ENCODE data around the gene CLN5. TPM values are rescaled to one million over a fixed set of nuclear protein-coding genes. Genes with fewer than 3 reads are reported as not detected.
"Not testable (repeated sequence)": the region's sequence is repeated elsewhere in the genome, so short reads cannot be mapped to it uniquely, and the experiment has no call there.

CLN5 gene
- total RNA-seq, 1 experiment from 2014 or later, result 18.7 TPM

DNA sequence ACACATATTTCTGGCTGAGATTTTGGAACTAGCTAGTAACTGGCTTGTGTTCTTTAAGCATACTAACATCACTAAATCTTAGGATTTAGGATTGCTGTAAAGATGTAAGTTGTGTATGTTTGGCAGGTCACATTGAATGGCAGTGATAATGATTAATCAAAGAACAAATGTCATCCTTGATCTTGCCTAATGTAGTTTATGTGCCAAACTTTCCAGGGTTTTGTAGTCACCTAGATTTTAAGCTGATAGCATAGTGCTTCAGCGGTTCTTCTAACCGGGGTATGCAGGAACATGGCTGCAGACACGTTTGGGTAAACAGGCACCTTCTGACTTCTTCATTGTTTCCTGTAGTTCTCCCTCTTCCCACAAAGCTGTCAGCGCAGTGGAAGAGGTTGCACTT is 9.7 kb downstream of the CLN5 start:
- Histone ChIP-seq H4K20me1 (ENCODE audit: insufficient read depth, low read depth, low read length) (no peaks in the 10 kb centered on the region), H3K4me3 (ENCODE audit: low read length) (no peak overlapping the region), H3K4me1 (ENCODE audit: low read length) (peaks cover 22% of the 10 kb centered on the region), H3K9ac (ENCODE audit: low read length) (no peak overlapping the region), H3K9me3 (ENCODE audit: low read length) (no peaks in the 10 kb centered on the region), H3K4me2 (ENCODE audit: low read depth, low read length, poor library complexity, severe bottlenecking) (no peak overlapping the region), H3K27me3 (ENCODE audit: low read length) (no peaks in the 10 kb centered on the region), H3K9me2 (replicated peaks; ENCODE audit: insufficient read depth, low read length) (no peaks in the 10 kb centered on the region), H3K36me3 (ENCODE audit: insufficient read depth, low read length) (peaks cover 38% of the 10 kb centered on the region), H3K79me2 (ENCODE audit: low read length) (peaks cover 30% of the 10 kb centered on the region), H3K27ac (ENCODE audit: low read length) (0 out of 2 replicates have a peak overlapping the region, but pooled peaks have one; percentile 24), H2AFZ (ENCODE audit: low read length) (no peak overlapping the region)
- DNase-seq, result no peak

DNA sequence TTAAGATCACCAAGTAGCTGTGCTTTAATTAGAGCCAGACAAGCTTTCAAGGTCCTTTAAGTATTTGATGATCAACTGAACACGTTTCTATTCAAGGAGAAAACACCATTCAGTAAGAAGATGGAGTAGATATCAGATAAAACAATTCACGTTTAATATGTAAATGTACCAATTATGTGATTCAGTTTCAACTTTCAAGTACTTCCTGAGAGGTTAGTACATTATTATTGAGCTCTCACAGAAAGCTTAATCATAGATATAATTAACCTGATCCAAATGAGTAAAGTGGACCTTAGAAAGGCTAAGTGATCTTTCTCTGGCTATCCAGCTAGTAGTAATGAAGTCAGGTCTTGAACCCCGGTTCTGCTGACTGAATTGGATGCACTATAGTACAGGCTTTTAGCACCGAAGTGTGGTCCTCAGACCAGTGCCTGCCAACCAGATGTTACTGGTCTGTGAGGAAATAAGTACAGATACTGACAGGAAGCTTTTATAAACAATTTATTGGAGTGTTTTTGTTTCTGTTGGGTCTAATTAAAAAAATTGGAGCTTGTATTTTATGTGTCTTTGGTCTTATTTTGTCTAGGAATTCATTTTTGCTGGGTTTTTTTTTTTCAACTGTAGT is 10.2 kb downstream of the CLN5 start:
- Histone ChIP-seq H3K4me1 (ENCODE audit: low read length) (peaks cover 22% of the 10 kb centered on the region), H4K20me1 (ENCODE audit: insufficient read depth, low read depth, low read length) (no peaks in the 10 kb centered on the region), H2AFZ (ENCODE audit: low read length) (no peak overlapping the region), H3K27me3 (ENCODE audit: low read length) (no peaks in the 10 kb centered on the region), H3K4me2 (ENCODE audit: low read depth, low read length, poor library complexity, severe bottlenecking) (no peak overlapping the region), H3K9me2 (replicated peaks; ENCODE audit: insufficient read depth, low read length) (no peaks in the 10 kb centered on the region), H3K36me3 (ENCODE audit: insufficient read depth, low read length) (peaks cover 38% of the 10 kb centered on the region), H3K27ac (ENCODE audit: low read length) (peak overlapping the region; percentile 24; the same call in 1 of the 2 replicates), H3K9ac (ENCODE audit: low read length) (no peak overlapping the region), H3K79me2 (ENCODE audit: low read length) (peaks cover 34% of the 10 kb centered on the region), H3K9me3 (ENCODE audit: low read length) (no peaks in the 10 kb centered on the region), H3K4me3 (ENCODE audit: low read length) (no peak overlapping the region)
- DNase-seq, result no peak

DNA sequence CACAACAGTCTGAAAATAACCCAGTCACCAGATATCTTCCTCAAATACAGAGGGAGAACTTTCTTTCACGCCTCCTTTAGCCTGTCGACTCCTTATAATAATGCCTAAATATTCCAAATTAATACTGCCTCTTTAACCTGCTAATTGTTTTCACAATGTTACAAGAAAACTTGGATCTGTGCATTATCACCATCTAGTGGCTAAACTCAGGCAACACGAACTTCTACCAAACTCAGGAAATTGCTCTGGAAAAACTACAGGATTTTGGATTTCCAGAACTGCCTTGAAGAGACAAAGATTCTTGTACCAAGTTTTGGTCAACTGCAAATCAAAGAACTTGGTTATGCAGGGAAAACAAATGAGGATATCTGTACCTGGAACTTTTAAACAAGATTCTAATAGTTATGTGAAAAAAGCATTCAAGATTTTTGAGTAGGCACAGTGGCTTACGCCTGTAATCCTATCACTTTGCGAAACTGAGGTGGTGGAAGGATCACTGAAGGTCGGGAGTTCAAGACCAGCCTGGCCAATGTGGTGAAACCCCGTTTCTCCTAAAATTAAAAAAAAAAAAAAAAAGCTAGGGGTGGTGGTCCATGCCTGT is 10.8 kb downstream of the CLN5 start:
- peaks cover 41% of the 10 kb centered on the region for H3K36me3 ChIP-seq (ENCODE audit: insufficient read depth, low read length)

DNA sequence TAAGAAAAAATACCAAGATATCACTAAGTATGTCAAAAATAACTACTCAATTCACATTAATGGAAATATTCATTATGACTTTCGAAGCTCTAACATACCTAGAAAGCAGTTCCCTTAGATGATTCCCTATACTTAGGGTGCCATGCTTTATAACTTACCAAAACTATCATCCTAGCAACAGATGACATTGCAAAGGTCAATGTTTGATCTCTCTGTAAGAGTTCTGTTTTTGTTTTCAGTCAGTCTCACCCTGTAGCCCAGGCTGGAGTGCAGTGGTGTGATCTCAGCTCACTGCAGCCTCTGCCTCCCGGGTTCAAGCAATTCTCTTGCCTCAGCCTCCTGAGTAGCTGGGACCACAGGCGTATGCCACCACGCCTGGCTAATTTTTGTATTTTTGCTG is 16.5 kb downstream of the CLN5 start:
- H3K4me3 ChIP-seq (ENCODE audit: low read length); H3K27ac ChIP-seq (ENCODE audit: low read length); H3K9ac ChIP-seq (ENCODE audit: low read length); H2AFZ ChIP-seq (ENCODE audit: low read length); H3K27me3 ChIP-seq (ENCODE audit: low read length); H3K4me2 ChIP-seq (ENCODE audit: low read depth, low read length, poor library complexity, severe bottlenecking); DNase-seq; H4K20me1 ChIP-seq (ENCODE audit: insufficient read depth, low read depth, low read length); H3K4me1 ChIP-seq (ENCODE audit: low read length); H3K9me2 ChIP-seq (replicated peaks; ENCODE audit: insufficient read depth, low read length); H3K9me3 ChIP-seq (ENCODE audit: low read length): not testable (repeated sequence)
- peaks cover 79% of the 10 kb centered on the region for H3K79me2 ChIP-seq (ENCODE audit: low read length)
- peaks cover 44% of the 10 kb centered on the region for H3K36me3 ChIP-seq (ENCODE audit: insufficient read depth, low read length)

More for the DNA sequence above, 10.8 kb downstream of the CLN5 start:
- H3K27ac ChIP-seq (ENCODE audit: low read length), result peak overlapping the region; percentile 24; the same call in 1 of the 2 replicates
- H4K20me1 ChIP-seq (ENCODE audit: insufficient read depth, low read depth, low read length), result no peaks in the 10 kb centered on the region
- H3K9me3 ChIP-seq (ENCODE audit: low read length), result no peaks in the 10 kb centered on the region
- no peak overlapping the region for H3K4me3 ChIP-seq (ENCODE audit: low read length)
- H3K27me3 ChIP-seq (ENCODE audit: low read length), result no peaks in the 10 kb centered on the region
- H3K9ac ChIP-seq (ENCODE audit: low read length), result no peak overlapping the region
- peak; percentile 58 for DNase-seq
- peaks cover 22% of the 10 kb centered on the region for H3K4me1 ChIP-seq (ENCODE audit: low read length)
- H3K4me2 ChIP-seq (ENCODE audit: low read depth, low read length, poor library complexity, severe bottlenecking), result no peak overlapping the region
- no peak overlapping the region for H2AFZ ChIP-seq (ENCODE audit: low read length)
- peaks cover 40% of the 10 kb centered on the region for H3K79me2 ChIP-seq (ENCODE audit: low read length)
- H3K9me2 ChIP-seq (replicated peaks; ENCODE audit: insufficient read depth, low read length), result no peaks in the 10 kb centered on the region

DNA sequence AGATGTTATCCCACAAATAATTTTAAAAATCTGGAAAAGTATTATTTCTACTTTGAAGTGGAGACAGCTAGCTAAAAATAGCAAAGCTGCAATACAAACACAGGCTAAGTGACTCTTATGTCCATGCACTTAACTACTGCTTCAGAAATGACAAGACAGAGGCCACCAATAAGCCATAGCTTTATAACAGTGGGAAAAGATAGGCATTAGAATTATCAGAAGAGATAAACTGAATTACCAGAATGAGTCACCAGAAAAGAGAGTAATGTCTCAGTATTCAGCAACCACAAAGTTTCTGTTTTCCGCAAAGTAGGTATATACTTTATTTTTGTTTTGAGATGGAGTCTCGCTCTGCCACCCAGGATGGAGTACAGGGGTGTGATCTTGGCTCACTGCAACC is 17.1 kb downstream of the CLN5 start:
- Histone ChIP-seq H3K27ac (ENCODE audit: low read length) (no peak overlapping the region), H3K27me3 (ENCODE audit: low read length) (no peaks in the 10 kb centered on the region), H3K9ac (ENCODE audit: low read length) (no peak overlapping the region), H4K20me1 (ENCODE audit: insufficient read depth, low read depth, low read length) (no peaks in the 10 kb centered on the region), H3K9me3 (ENCODE audit: low read length) (no peaks in the 10 kb centered on the region), H3K4me3 (ENCODE audit: low read length) (no peak overlapping the region), H3K4me2 (ENCODE audit: low read depth, low read length, poor library complexity, severe bottlenecking) (no peak overlapping the region), H3K9me2 (replicated peaks; ENCODE audit: insufficient read depth, low read length) (no peaks in the 10 kb centered on the region), H2AFZ (ENCODE audit: low read length) (no peak overlapping the region), H3K4me1 (ENCODE audit: low read length) (peaks cover 8% of the 10 kb centered on the region), H3K36me3 (ENCODE audit: insufficient read depth, low read length) (peaks cover 51% of the 10 kb centered on the region), H3K79me2 (ENCODE audit: low read length) (peaks cover 83% of the 10 kb centered on the region)
- no peak for DNase-seq

DNA sequence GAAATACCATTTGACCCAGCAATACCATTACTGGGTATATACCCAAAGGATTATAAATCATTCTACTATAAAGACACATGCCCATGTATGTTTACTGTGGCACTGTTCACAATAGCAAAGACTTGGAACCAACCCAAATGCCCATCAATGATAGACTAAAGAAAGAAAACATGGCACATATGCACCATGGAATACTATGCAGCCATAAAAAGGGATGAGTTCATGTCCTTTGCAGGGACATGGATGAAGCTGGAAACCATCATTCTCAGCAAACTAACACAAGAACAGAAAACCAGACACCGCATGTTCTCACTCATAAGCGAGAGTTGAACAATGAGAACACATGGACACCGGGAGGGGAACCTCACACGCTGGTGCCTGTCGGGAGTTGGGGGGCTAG is 17.8 kb downstream of the CLN5 start:
- peaks cover 58% of the 10 kb centered on the region for H3K36me3 ChIP-seq (ENCODE audit: insufficient read depth, low read length)
- H2AFZ ChIP-seq (ENCODE audit: low read length); H4K20me1 ChIP-seq (ENCODE audit: insufficient read depth, low read depth, low read length); DNase-seq; H3K27ac ChIP-seq (ENCODE audit: low read length); H3K4me2 ChIP-seq (ENCODE audit: low read depth, low read length, poor library complexity, severe bottlenecking); H3K9me2 ChIP-seq (replicated peaks; ENCODE audit: insufficient read depth, low read length); H3K4me3 ChIP-seq (ENCODE audit: low read length); H3K27me3 ChIP-seq (ENCODE audit: low read length); H3K9ac ChIP-seq (ENCODE audit: low read length); H3K4me1 ChIP-seq (ENCODE audit: low read length); H3K9me3 ChIP-seq (ENCODE audit: low read length): not testable (repeated sequence)
- peaks cover 87% of the 10 kb centered on the region for H3K79me2 ChIP-seq (ENCODE audit: low read length)

DNA sequence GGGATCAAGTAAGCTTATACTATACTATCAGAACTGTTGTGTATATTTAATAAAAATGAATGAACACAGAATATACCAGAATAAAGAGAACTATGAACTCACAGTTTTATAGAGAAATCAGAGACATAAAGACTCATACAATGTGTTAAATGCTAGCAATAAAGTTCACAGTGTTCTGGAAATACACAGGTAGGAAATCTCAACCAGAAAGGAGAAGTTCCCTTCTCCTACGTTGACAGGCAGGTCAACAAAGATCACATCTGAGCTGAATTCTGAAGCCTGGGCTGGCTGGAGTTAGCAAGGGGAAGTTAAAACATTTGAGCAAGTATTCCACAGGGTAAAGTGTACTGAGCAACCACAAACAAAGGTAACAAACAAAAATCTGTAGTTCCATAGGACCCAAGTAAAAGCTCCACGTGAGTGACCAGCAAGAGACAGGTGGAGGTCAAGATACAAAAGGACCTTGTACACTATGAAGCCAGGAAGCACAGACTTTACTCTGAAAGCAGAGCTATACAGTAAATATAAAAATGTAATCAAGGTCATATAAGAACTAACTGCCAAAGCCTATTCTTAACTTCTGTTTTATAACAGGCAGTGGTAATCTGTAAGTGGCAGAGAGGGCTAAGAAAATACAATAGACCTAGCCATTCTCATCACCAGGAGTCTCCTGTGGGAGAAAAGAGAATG is 22.1 kb downstream of the CLN5 start:
- H3K4me2 ChIP-seq (ENCODE audit: low read depth, low read length, poor library complexity, severe bottlenecking), result no peak overlapping the region
- no peaks in the 10 kb centered on the region for H3K9me3 ChIP-seq (ENCODE audit: low read length)
- no peak overlapping the region for H3K4me3 ChIP-seq (ENCODE audit: low read length)
- no peaks in the 10 kb centered on the region for H4K20me1 ChIP-seq (ENCODE audit: insufficient read depth, low read depth, low read length)
- H3K9me2 ChIP-seq (replicated peaks; ENCODE audit: insufficient read depth, low read length), result no peaks in the 10 kb centered on the region
- no peak overlapping the region for H3K9ac ChIP-seq (ENCODE audit: low read length)
- no peak overlapping the region for H2AFZ ChIP-seq (ENCODE audit: low read length)
- H3K27me3 ChIP-seq (ENCODE audit: low read length), result no peaks in the 10 kb centered on the region
- H3K27ac ChIP-seq (ENCODE audit: low read length), result no peak overlapping the region
- H3K36me3 ChIP-seq (ENCODE audit: insufficient read depth, low read length), result peaks cover 80% of the 10 kb centered on the region
- no peak for DNase-seq
- H3K4me1 ChIP-seq (ENCODE audit: low read length), result peaks cover 3% of the 10 kb centered on the region; the same call in 1 of the 2 replicates
- H3K79me2 ChIP-seq (ENCODE audit: low read length), result peaks cover 89% of the 10 kb centered on the region

DNA sequence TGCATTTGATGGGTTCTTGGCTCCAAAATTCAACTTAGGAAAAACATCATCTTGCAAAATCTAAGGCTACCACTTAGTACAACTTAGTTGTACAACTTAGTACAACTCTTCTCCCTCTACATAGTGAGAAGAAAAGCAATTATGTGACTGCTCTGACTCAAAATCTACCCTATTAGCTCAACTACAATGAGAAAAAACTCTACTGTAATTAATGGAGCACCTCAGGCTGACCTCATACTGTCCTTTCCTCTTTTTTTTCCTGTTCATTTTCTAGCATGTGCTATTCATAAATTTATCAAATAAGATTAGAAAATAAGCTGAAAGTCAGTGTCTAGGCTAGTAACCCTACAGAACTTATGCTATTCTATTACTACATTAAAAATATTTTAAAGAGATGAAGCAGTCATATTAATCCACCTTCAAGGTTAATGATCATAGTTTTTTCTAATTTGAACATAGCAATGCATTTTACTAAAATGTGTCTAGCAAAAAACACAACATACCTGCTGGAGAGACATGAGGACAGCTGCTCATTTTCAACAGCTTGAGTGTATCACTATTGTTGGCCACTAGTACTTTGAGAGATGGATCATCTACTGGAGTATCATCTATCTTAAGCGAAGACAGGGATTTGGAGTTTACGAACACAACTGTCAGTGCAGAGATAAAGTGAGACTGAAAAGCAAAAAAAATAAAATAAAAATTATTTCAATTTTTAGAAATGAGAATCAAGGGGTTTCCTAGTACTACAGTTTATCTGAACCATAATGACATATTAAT is 23.2 kb downstream of the CLN5 start:
- peaks cover 6% of the 10 kb centered on the region for H3K4me1 ChIP-seq (ENCODE audit: low read length)
- H3K27ac ChIP-seq (ENCODE audit: low read length), result no peak overlapping the region
- no peaks in the 10 kb centered on the region for H3K27me3 ChIP-seq (ENCODE audit: low read length)
- DNase-seq, result no peak
- no peaks in the 10 kb centered on the region for H3K9me2 ChIP-seq (replicated peaks; ENCODE audit: insufficient read depth, low read length)
- H3K36me3 ChIP-seq (ENCODE audit: insufficient read depth, low read length), result peaks cover 75% of the 10 kb centered on the region
- H3K4me2 ChIP-seq (ENCODE audit: low read depth, low read length, poor library complexity, severe bottlenecking), result no peak overlapping the region
- peaks cover 91% of the 10 kb centered on the region for H3K79me2 ChIP-seq (ENCODE audit: low read length)
- H3K4me3 ChIP-seq (ENCODE audit: low read length), result no peak overlapping the region
- H3K9ac ChIP-seq (ENCODE audit: low read length), result no peak overlapping the region
- no peaks in the 10 kb centered on the region for H4K20me1 ChIP-seq (ENCODE audit: insufficient read depth, low read depth, low read length)
- no peak overlapping the region for H2AFZ ChIP-seq (ENCODE audit: low read length)
- no peaks in the 10 kb centered on the region for H3K9me3 ChIP-seq (ENCODE audit: low read length)
